LNCAP (cell line): ENCODE measurements around the gene CYP3A4.

Experiments
- TF ChIP-seq, protein P1 (sequence below): fragments of 450-650 bp; IDR thresholded peaks from 2 replicates; pipeline ENCODE4 v1.5.1; 2017; ENCODE audit warnings: mild to moderate bottlenecking

Gene CYP3A4

DNA sequence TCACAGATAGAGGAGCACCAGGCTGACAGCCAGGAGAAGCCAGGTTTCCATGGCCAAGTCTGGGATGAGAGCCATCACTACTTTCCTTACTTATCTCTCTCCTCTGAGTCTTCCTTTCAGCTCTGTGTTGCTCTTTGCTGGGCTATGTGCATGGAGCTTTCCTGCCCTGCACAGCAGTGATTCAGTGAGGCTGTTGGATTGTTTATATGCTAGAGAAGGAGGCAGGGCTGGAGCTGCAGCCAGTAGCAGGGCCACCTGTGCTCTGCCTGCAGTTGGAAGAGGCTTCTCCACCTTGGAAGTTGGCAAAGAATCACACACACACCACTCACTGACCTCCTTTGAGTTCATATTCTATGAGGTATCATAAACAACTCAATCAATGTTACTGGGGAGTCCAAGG is at the start of gene CYP3A4:
TSS of gene CYP3A4 (minus strand) at position 178 of the 400 bp plus-strand sequence. CDS start at position 75, 103 bp downstream.
- TF ChIP-seq, protein P1, sequence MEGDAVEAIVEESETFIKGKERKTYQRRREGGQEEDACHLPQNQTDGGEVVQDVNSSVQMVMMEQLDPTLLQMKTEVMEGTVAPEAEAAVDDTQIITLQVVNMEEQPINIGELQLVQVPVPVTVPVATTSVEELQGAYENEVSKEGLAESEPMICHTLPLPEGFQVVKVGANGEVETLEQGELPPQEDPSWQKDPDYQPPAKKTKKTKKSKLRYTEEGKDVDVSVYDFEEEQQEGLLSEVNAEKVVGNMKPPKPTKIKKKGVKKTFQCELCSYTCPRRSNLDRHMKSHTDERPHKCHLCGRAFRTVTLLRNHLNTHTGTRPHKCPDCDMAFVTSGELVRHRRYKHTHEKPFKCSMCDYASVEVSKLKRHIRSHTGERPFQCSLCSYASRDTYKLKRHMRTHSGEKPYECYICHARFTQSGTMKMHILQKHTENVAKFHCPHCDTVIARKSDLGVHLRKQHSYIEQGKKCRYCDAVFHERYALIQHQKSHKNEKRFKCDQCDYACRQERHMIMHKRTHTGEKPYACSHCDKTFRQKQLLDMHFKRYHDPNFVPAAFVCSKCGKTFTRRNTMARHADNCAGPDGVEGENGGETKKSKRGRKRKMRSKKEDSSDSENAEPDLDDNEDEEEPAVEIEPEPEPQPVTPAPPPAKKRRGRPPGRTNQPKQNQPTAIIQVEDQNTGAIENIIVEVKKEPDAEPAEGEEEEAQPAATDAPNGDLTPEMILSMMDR: no peak

DNA sequence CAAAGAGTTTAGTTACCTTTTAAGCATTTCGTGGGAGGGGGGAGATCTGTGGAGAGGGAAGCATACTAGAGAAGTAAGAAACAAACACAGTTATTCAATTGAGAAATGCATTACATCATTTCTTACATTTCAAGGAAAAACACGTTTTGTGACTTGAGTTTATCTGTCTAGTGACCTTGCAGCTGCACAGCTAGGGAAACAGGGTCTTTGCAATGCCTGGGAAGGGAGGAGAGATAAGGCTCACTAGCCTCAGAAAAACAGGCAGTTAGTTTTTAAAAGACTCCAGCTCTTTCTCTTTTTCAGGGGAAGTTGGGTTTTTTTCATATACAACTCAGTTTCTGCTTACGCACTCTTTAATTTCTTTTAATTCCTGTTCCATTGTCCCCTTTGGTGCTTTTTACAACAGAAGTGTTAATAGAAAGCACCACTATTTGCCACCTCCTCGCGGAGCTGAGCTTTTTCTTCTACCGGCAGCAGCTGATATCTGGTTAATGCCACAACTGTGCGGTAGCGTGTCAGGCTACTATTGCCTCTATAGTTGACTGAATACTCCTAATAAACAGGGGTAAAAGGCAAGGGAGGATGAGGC is 49.4 kb upstream of the CYP3A4 start:
- TF ChIP-seq, protein P1: no peak

GRCh38 chr7:99831595-99831994 is 47.6 kb upstream of the CYP3A4 start:
- TF ChIP-seq, protein P1: no peak

GRCh38 chr7:99829524-99830160 is 45.7 kb upstream of the CYP3A4 start:
- TF ChIP-seq, protein P1: no peak

- TF ChIP-seq, protein P1: no peak
These were observed 44.8 kb upstream of the CYP3A4 start for GRCh38 chr7:99828811-99829210.

DNA sequence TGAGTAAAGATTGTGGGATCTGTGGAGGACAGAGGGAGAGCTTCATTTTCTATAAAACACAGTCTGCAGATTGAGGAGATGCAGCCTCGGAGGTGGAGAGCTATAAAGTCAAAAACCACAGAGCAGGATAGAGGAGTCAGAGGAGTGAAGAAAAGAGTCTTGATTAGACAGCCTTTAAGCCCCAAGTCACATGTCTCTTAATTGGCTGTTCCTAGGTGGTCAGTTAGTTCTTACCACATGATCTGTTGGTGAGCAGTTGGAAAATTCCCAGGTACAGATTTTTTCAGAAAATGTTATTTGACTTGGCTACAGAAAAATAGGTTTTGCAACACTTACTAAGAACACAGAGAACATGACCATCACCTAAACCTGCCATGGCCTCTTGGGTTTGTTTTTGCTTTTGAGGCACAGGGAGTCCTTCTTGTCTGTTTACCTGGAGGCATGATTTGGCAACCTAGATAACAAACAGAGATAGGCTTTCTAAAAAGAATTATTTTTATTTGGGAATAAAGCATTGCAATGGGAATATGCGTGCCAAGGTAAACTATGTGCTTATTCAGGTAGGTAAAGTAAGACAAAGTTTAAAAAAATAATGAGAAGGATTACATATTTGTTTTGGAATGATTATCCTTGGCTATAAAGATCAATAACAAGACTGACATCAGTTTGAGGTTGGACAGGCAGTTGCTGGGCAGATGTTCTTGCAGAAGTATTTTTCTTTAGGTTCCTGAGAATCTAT is 43.2 kb upstream of the CYP3A4 start:
- TF ChIP-seq, protein P1: no peak

DNA sequence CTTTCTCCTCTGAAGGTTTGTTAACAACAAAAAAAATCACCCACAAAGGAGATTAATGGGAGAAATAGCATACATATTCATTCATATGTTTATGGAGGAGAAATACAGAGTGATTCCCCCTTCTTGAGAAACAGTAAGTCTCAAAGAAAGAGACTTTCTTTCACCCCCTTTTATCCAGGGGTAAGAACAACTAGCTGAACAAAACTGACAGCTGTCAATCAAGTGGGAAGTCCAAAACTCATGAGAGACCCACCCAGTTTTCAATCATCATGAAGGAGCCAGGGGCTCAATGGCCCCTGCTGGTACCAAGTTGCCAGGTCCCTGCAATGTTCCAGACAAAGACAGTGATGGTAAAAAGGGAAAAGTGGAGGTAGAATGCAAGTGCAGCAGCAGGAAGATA is 41.9 kb upstream of the CYP3A4 start:
- TF ChIP-seq, protein P1: no peak
